HL-60 (cell line): Measurements from ENCODE around the gene PAPPA.

ENCODE experiments used
- CTCF ChIP-seq: IDR thresholded peaks from one replicate; pipeline ENCODE4 v1.5.1; 2011; ENCODE audit warnings: low read length, control low read depth, inconsistent platforms; ENCODE audit not compliant: insufficient read depth
- REST ChIP-seq: IDR thresholded peaks from 2 replicates; pipeline ENCODE4 v1.6.1; 2012; ENCODE audit warnings: low read depth; ENCODE audit not compliant: insufficient replicate concordance

GRCh38 chr9:116380496-116380995 is 227.0 kb downstream of the PAPPA start:
- TF ChIP-seq CTCF (no peak), REST (no peak)
